Natural killer cell (primary cell): ENCODE measurements around the gene SMC2. TPM values are rescaled to one million over a fixed set of nuclear protein-coding genes. Genes with fewer than 3 reads are reported as not detected.

Experiments used
- ATAC-seq, 3 donors: fragments of 150-1000 bp in 2 of 3; fragments of 200-7000 bp in 1 of 3; cut with Tn5 transposase; 1 replicate in 1 of 3; 2 replicates in 2 of 3; pipeline ENCODE4 v1.10.0; 2021; ENCODE audit warnings: mild to moderate bottlenecking in 2 of 3, moderate library complexity in 2 of 3
- DNase-seq, 2 donors: peaks; one replicate each; pipeline versions ENCODE4 v3.0.0 to v3.0.0-alpha.2; 2013 to 2021; ENCODE audit warnings: mixed read lengths in 1 of 2
- H3K27ac ChIP-seq: one replicate; pipeline ENCODE4 v1.5.1; 2013; ENCODE audit warnings: mild to moderate bottlenecking, low read length
- H3K27me3 ChIP-seq: one replicate; pipeline ENCODE4 v1.6.1; 2013; ENCODE audit warnings: low read length; ENCODE audit not compliant: control insufficient read depth, insufficient read depth
- H3K36me3 ChIP-seq: one replicate; pipeline ENCODE4 v1.6.1; 2013; ENCODE audit warnings: low read length; ENCODE audit not compliant: control insufficient read depth, insufficient read depth
- H3K4me1 ChIP-seq: one replicate; pipeline ENCODE4 v1.6.1; 2013; ENCODE audit warnings: low read length; ENCODE audit not compliant: control insufficient read depth, insufficient read depth
- H3K4me3 ChIP-seq: one replicate; pipeline ENCODE4 v1.5.1; 2013; ENCODE audit warnings: low read length
- H3K9me3 ChIP-seq: one replicate; pipeline ENCODE4 v1.6.1; 2013; ENCODE audit warnings: low read length; ENCODE audit not compliant: control insufficient read depth, insufficient read depth
- H3K27ac Mint-ChIP-seq, 2 donors: one replicate each; pipeline ENCODE4 v1.8.0; 2022; ENCODE audit warnings: mild to moderate bottlenecking in 2 of 2, mixed read lengths in 2 of 2, moderate library complexity in 1 of 2
- H3K27me3 Mint-ChIP-seq, 2 donors: one replicate each; pipeline ENCODE4 v1.8.0; 2022; ENCODE audit warnings: low read depth in 2 of 2, mixed read lengths in 2 of 2
- H3K36me3 Mint-ChIP-seq: one replicate; pipeline ENCODE4 v1.8.0; 2022; ENCODE audit warnings: mixed read lengths
- H3K4me1 Mint-ChIP-seq, 2 donors: one replicate each; pipeline ENCODE4 v1.8.0; 2022; ENCODE audit warnings: mixed read lengths in 2 of 2
- H3K4me3 Mint-ChIP-seq: one replicate; pipeline ENCODE4 v1.8.0; 2022; ENCODE audit warnings: mild to moderate bottlenecking, moderate library complexity, mixed read lengths
- H3K9me3 Mint-ChIP-seq, 2 donors: one replicate each; pipeline ENCODE4 v1.8.0; 2022; ENCODE audit warnings: mixed read lengths in 2 of 2
- CTCF ChIP-seq: fragments of 200-600 bp; IDR thresholded peaks from one replicate; pipeline ENCODE4 v1.8.0; 2022; ENCODE audit warnings: antibody characterized with exemption
- WGBS: methylation state at CpG from one replicate; pipeline ENCODE4 v1.1.7; 2013; ENCODE audit warnings: missing lambda C conversion rate; ENCODE audit not compliant: insufficient coverage; 5-methylcytosine and 5-hydroxymethylcytosine counted together
- intact Hi-C: fragments of 100-400 bp; cut with micrococcal nuclease; formaldehyde crosslinking; loops from one replicate; pipeline ENCODE4 v1.14.2; 2022
- total RNA-seq, 4 donors: library from RNA; stranded (reverse); fragments of 120-200 nt in 1 of 4; gene quantifications; one replicate each; pipeline versions ENCODE4 v1.2.3 to v1.2.4, GENCODE V29; 2013 to 2022

SMC2 gene
- total RNA-seq, 3 donors from 2014 or later (not counting 1 experiment from before 2014, with no cell fraction given): 6.7 to 9.9 (median 9.5) TPM

- intact Hi-C loops: no loop called here
- Mint-ChIP-seq H3K27ac (no peak overlapping the region), H3K4me3 (no peak overlapping the region), H3K9me3 (no peaks in the 10 kb centered on the region), H3K36me3 (peaks cover 26% of the 10 kb centered on the region), H3K4me1 (no peaks in the 10 kb centered on the region), H3K27me3 (no peaks in the 10 kb centered on the region)
- Histone ChIP-seq H3K9me3 (no peaks in the 10 kb centered on the region), H3K4me1 (no peaks in the 10 kb centered on the region), H3K27ac (no peak overlapping the region), H3K27me3 (no peaks in the 10 kb centered on the region), H3K4me3 (no peak overlapping the region), H3K36me3 (peaks cover 46% of the 10 kb centered on the region)
- DNase-seq (no peak), ATAC-seq (no peak)
- 79% methylated on average over 1 of the region's 1 CpG for WGBS
- no peak for TF ChIP-seq CTCF
Measured at GRCh38 chr9:104104360-104104759, 10.3 kb downstream of the SMC2 start.

- Histone ChIP-seq H3K4me3 (no peak overlapping the region), H3K36me3 (peaks cover 36% of the 10 kb centered on the region), H3K27ac (no peak overlapping the region), H3K4me1 (no peaks in the 10 kb centered on the region), H3K9me3 (no peaks in the 10 kb centered on the region), H3K27me3 (no peaks in the 10 kb centered on the region)
- H3K27me3 Mint-ChIP-seq: no peaks in the 10 kb centered on the region
- no peak for DNase-seq
- H3K4me1 Mint-ChIP-seq: no peaks in the 10 kb centered on the region
- no peak for ATAC-seq
- no peaks in the 10 kb centered on the region for H3K9me3 Mint-ChIP-seq
- TF ChIP-seq CTCF: no peak
- peaks cover 14% of the 10 kb centered on the region for H3K36me3 Mint-ChIP-seq
- no peak overlapping the region for H3K4me3 Mint-ChIP-seq
- intact Hi-C loops: no loop called here
- 99% methylated on average over 5 of the region's 5 CpGs for WGBS
- H3K27ac Mint-ChIP-seq: no peak overlapping the region
Measured at GRCh38 chr9:104107799-104108198, 13.7 kb downstream of the SMC2 start.

GRCh38 chr9:104108315-104108714, 14.2 kb downstream of the SMC2 start:
- H3K27me3 Mint-ChIP-seq: no peaks in the 10 kb centered on the region
- H3K4me3 Mint-ChIP-seq: no peak overlapping the region
- peaks cover 10% of the 10 kb centered on the region for H3K36me3 Mint-ChIP-seq
- TF ChIP-seq CTCF: no peak
- no peak overlapping the region for H3K27ac Mint-ChIP-seq
- WGBS: 95% methylated on average over 4 of the region's 4 CpGs
- H3K4me1 Mint-ChIP-seq: no peaks in the 10 kb centered on the region
- Histone ChIP-seq H3K4me1 (no peaks in the 10 kb centered on the region), H3K4me3 (no peak overlapping the region), H3K36me3 (peaks cover 34% of the 10 kb centered on the region), H3K27ac (no peak overlapping the region), H3K9me3 (no peaks in the 10 kb centered on the region), H3K27me3 (no peaks in the 10 kb centered on the region)
- intact Hi-C loops: no loop called here
- no peaks in the 10 kb centered on the region for H3K9me3 Mint-ChIP-seq
- ATAC-seq (no peak), DNase-seq (no peak)

GRCh38 chr9:104110509-104110908, 16.4 kb downstream of the SMC2 start:
- WGBS: 97% methylated on average over 2 of the region's 2 CpGs
- Mint-ChIP-seq H3K27me3 (no peaks in the 10 kb centered on the region), H3K36me3 (peaks cover 7% of the 10 kb centered on the region), H3K9me3 (no peaks in the 10 kb centered on the region), H3K27ac (no peak overlapping the region), H3K4me3 (no peak overlapping the region), H3K4me1 (no peaks in the 10 kb centered on the region)
- Histone ChIP-seq H3K36me3 (peaks cover 33% of the 10 kb centered on the region), H3K4me3 (no peak overlapping the region), H3K4me1 (no peaks in the 10 kb centered on the region), H3K27ac (no peak overlapping the region), H3K27me3 (no peaks in the 10 kb centered on the region), H3K9me3 (no peaks in the 10 kb centered on the region)
- intact Hi-C loops: no loop called here
- DNase-seq: no peak
- ATAC-seq: no peak
- TF ChIP-seq CTCF: no peak
